Mesenteric fat pad (tissue), 1 donor: ENCODE results near the gene TREH. TPM values are rescaled to one million over a fixed set of nuclear protein-coding genes. Genes with fewer than 3 reads are reported as not detected.

Source experiments
- DNase-seq: peaks from one replicate; pipeline ENCODE4 v3.0.0-alpha.2; 2020; ENCODE audit warnings: low spot score
- total RNA-seq: library from RNA; stranded (reverse); fragmentation: NEBNext Ultra II Directional; extraction: Animal tissue kit (Norgen Biotek cat#: 25700); gene quantifications from one replicate; pipeline ENCODE4 v1.2.1, GENCODE V29; 2021
- donor health status: DM: yes; HTN: yes; CAD: no.

TREH gene
- total RNA-seq, 1 donor from 2014 or later = not detected

GRCh38 chr11:118666371-118666770, 13.1 kb downstream of the TREH start:
- DNase-seq = peak; percentile 6

- peak; percentile 2 for DNase-seq
These were observed 15.5 kb downstream of the TREH start for GRCh38 chr11:118663902-118664301.

GRCh38 chr11:118663381-118663780, 16.1 kb downstream of the TREH start:
- peak; percentile 35 for DNase-seq

GRCh38 chr11:118662401-118663271, 16.8 kb downstream of the TREH start:
- peak; percentile 78 for DNase-seq

GRCh38 chr11:118661425-118662301, 17.8 kb downstream of the TREH start:
- peak; percentile 76 for DNase-seq

GRCh38 chr11:118660681-118661424, 18.6 kb downstream of the TREH start:
- peak; percentile 55 for DNase-seq

GRCh38 chr11:118659953-118660680, 19.3 kb downstream of the TREH start:
- DNase-seq = peak; percentile 82

- peak; percentile 95 for DNase-seq
These were observed 20.0 kb downstream of the TREH start for GRCh38 chr11:118659314-118659952.

- DNase-seq = no peak
These were observed 20.8 kb downstream of the TREH start for GRCh38 chr11:118658429-118659313.

GRCh38 chr11:118657709-118658428, 21.6 kb downstream of the TREH start:
- no peak for DNase-seq

GRCh38 chr11:118657238-118657637, 22.2 kb downstream of the TREH start:
- DNase-seq = no peak

- no peak for DNase-seq
These were observed 22.8 kb downstream of the TREH start for GRCh38 chr11:118656563-118657165.

- DNase-seq = no peak
These were observed 23.8 kb downstream of the TREH start for GRCh38 chr11:118655486-118656190.

- no peak for DNase-seq
These were observed 25.6 kb downstream of the TREH start for GRCh38 chr11:118653684-118654390.

- no peak for DNase-seq
These were observed 26.7 kb downstream of the TREH start for GRCh38 chr11:118652681-118653181.

- no peak for DNase-seq
These were observed 27.6 kb downstream of the TREH start for GRCh38 chr11:118651820-118652219.
